ENCODE data around the gene RAD9B.

RAD9B gene

DNA sequence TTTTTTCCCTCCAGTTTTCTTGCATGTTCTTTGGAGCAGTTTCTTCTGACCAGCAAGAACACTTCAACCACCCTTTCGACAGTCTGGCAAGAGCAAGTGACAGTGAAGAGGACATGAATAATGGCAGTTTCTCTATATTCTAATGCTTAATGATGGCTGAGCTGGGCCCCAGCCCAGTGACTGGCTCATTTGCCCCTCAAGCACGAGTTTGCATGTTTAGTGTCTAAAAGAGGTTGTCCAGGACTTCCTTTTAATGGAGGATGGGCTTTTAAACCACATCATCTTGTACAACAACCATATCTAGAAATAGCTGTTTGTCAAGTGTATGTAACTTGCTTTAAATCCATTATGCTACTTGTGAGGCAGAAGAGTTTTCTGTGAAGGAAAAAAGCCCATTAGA lies 28.4 kb downstream of the RAD9B start:
- no peak for DNase-seq (ENCODE audit: low read depth)
- H3K4me3 ChIP-seq (ENCODE audit: low read depth, low read length): peak overlapping the region; percentile 13; the same call in 1 of the 2 replicates
- no peak for TF ChIP-seq CTCF (IDR thresholded peaks at IDR 0.05; ENCODE audit: low read depth, low read length, missing control alignments)

GRCh38 chr12:110531741-110532333 lies 29.7 kb downstream of the RAD9B start:
- DNase-seq (ENCODE audit: low read depth): peak; percentile 80
- no peak overlapping the region; the same call in 1 of the 2 replicates for H3K4me3 ChIP-seq (ENCODE audit: low read depth, low read length)
- no peak for TF ChIP-seq CTCF (IDR thresholded peaks at IDR 0.05; ENCODE audit: low read depth, low read length, missing control alignments)

DNA sequence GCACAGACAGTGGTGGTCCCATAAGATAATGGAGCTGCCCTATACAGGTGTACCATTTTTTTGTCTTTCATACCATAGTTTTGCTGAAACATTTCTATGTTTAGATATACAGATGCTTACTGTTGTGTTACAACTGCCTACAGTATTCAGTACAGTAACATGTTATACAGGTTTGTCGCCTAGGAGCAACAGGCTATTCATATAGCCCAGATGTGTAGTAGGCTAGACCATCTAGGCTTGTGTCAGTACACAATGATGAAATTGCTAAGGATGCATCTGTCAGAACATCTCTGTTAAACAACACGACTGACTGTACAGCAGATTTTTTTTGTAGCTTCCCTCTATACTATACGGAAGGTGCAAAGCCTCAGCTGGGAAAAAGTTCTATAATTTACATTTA lies 30.5 kb downstream of the RAD9B start:
- TF ChIP-seq CTCF (IDR thresholded peaks at IDR 0.05; ENCODE audit: low read depth, low read length, missing control alignments): no peak
- DNase-seq (ENCODE audit: low read depth): no peak
- no peak overlapping the region for H3K4me3 ChIP-seq (ENCODE audit: low read depth, low read length)

DNA sequence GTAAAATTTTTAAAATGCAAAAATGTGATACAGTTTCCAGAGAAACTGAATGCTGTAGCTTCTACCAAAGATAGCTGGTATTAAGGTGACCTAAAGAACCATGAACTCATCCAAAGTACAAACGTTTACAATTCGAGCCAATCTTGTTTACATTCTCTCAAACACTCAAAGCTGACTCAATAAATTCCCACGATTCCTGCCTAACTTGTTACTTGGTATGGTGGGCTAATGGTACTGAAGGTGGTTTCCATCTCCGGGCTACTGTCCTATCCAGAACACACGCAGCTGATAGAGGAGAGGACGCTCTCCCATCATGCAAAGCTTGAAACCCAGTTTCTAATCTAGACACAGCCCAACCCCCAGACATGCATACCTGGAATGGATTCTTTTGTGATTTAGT lies 31.5 kb downstream of the RAD9B start:
- H3K4me3 ChIP-seq (ENCODE audit: low read depth, low read length): no peak overlapping the region
- TF ChIP-seq CTCF (IDR thresholded peaks at IDR 0.05; ENCODE audit: low read depth, low read length, missing control alignments): no peak
- DNase-seq (ENCODE audit: low read depth): no peak

- no peak for DNase-seq (ENCODE audit: low read depth)
- no peak for TF ChIP-seq CTCF (IDR thresholded peaks at IDR 0.05; ENCODE audit: low read depth, low read length, missing control alignments)
- H3K4me3 ChIP-seq (ENCODE audit: low read depth, low read length): no peak overlapping the region
Measured at GRCh38 chr12:110534811-110535210, 32.7 kb downstream of the RAD9B start.

DNA sequence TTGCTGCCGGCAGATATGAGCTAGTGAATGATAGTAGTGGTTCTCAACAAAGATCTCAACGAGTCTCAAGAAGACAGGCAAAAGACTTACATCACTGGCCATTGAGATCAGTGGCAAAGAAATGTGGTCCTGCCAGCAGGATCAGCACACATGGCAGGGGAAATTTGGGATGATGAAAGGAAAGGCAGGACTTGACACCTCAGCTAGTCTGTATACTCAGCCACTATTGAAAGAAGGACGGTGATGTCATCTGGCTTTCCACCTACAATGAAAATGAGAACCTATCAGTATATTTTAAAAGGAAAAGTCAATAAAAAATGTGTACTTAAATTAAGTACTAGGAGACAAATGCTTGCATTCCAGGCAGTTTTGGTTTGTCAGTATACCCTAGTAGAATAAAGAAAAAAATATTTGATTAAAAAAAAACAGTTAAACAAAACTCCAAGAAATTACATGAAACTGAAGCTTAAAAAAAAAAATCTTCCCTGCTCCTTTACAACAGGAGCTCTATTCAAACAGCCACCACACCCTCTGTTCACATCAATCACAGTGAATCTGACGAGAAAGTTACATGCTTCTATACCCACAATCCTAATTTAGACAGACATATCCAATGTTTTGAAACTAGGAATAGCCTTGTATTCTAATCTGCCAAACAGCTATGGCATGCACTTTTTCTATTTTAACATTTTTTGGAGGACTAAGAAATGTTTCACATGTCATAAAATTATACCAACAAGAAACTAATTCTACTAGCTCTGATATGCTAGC lies 34.9 kb downstream of the RAD9B start:
- DNase-seq (ENCODE audit: low read depth): no peak
- no peak for TF ChIP-seq CTCF (IDR thresholded peaks at IDR 0.05; ENCODE audit: low read depth, low read length, missing control alignments)

More for the DNA sequence above, 34.9 kb downstream of the RAD9B start:
- H3K4me3 ChIP-seq (ENCODE audit: low read depth, low read length): no peak overlapping the region

All from GM12864 (cell line).